HG03521 (cell line): ENCODE measurements around the gene PROX1.

Source experiments
- ATAC-seq: cut with Tn5 transposase; IDR thresholded peaks from one replicate; pipeline ENCODE4 v1.9.1; 2021; ENCODE audit warnings: mild to moderate bottlenecking, moderate library complexity; ENCODE audit not compliant: unreplicated experiment

PROX1 gene

DNA sequence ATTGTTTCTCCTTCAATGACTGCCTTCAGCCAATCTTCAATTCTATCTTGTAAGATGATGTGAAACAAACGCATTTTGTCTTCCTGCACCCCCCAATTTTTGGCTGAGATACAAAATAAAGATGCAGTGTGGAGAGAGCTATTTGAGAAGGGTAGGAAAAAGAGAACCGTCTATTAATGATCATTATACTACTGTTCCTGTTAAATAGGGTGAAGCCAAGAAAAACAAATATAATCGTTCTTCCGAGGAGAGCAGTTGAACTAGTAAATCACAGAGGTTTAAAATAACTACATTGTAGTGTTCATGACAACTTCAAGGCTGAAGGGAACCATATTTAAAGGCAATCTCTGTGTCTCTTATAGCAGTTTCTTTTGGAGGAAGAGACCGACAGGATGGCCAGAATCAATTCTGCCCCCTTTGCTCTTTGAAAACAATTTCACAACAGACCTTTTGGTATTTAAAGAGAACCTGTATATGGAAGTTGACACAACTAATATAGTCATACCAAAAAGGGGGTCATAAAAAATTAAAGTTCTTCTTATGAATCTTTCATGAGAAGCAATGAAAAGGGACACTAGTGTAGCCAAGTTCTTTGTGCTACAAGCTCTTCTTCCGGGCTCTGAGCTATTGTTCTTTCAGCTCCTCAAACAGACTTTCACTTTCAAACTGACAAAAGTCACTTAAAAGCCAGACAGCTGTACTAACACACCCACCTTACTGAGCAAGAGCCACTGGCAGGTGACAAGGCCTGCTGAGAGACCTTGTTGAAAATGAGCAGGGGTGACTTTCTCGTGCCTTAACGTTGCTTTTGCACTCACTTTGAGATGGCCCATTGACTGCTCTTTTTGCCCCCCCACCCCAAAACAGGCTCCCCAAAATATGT is 30.9 kb downstream of the PROX1 start:
- ATAC-seq = no peak

DNA sequence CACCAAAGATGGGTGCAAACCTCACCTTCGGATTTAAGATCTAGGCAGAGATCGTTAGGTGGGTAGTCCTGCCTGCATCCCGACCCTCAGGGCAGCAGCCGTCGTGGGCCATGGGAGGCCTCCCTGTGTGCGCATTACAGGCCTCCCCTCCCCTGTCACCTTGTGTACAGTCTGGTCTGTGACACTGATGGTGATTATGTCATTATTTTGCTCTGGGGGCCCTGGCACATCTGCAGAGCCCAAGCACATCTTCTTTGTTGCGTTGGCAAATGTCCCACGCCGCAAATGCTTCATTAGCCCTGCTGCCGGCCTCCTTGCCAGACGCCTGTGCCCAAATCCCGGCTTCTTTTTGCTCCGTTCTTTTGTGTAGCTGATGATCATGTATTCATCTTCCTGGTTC is 31.7 kb downstream of the PROX1 start:
- ATAC-seq = no peak

DNA sequence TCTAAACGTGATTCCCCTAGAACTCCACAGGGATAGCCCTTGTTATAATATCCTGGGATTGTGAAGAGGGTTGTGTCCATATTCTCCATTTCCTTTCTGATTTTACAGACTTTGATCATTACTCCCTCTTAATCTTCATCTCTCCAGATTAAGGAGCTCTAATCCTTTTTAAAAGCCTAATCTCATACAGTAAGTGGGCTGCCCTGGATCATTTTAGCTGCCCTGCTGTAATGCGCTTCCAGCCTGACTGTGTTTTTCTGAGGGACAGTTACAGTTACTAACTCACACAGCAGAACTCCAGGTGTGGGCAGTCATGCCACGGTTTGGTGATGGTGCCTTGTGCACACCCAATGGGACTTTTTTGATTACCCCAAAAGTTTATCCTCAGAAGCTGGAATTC is 33.5 kb downstream of the PROX1 start:
- no peak for ATAC-seq

DNA sequence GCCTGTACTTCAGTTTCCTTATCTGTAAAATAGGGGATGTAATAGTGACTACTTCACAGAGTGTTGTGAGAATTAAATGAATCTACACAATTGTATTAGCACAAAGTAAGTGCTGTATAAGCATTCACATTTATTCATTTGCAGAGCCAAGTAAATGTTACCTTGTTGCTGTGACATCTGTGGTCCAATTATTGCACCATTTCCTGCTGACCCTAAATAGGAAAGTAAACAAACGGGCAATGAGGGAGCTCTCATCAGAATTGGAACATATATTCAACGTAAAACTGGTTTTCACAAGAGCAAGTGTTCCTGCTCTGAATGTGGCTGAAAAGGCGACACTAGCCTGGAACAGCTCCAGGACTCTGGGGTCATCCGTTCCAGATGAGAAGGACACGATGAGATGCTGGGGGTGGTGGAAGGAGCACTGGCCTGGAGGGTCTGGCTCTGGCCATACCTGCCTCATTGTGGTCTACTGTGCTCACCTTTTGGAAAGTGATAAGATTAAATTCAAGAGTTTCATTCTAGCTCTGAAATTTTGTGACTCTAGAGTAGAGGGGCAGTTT is 34.5 kb downstream of the PROX1 start:
- no peak for ATAC-seq

DNA sequence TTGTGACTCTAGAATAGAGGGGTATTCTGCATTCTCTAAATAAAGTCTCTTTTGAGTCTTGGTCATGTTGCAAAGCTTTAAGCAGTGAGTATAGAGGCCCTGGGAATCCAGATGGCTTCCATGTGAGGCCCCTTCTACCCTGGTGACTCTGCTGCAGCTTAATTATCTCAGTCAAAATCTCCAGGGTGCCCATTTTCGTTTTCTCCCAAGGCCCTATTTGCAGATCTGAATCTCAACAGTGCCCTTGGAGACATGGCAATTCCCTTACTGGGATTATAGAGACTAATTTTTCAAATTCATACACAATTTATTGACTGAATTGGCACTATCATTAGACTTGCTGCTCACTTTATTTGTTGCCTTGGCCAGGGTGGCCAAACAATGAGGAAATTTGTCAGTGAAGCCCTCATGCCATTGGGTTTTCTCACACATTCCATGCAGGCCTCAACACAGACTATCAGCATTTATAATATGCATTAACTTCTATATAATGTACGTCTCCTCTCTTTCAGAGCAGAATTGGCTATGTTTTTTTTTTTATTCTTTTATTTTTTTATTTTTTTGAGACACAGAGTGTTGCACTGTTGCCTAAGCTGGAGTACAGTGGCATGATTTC is 35.1 kb downstream of the PROX1 start:
- no peak for ATAC-seq

DNA sequence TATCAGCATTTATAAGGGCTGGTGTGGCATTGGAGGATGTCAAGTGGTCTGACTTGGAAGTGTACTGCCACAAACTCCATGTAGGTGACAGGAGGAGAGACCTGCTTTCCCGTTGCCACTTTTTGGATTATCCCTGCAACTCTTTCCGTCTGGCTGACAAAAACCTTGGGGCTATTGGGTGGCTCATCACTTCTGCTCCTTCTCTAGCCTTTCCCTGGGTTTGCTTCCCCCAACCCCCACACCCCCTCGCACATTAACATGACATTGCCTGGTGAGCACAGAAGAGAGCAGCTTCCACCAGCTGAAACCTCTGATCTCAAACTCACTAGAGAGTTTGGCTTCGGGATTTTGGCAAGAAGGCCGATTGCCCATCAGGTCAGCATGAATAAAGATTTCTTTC is 39.2 kb downstream of the PROX1 start:
- ATAC-seq = no peak

DNA sequence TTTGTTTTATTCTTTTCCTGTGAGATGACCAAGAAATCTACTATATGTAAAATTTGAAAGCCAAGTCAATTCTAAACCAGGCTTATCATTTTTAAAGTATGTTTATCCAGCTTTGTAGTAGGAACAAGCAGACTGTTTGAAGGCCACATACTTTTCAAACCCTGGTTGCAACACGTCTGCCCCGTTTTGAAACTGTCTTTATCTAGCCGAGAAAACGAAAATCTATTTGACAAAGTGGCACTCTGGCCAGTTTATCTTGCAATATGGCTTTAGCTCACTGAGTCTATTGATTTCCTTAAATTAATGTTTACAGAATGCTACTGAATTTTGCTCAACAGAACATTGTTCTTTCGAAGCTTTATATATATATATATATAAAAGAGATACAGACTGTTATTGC is 39.7 kb downstream of the PROX1 start:
- no peak for ATAC-seq

DNA sequence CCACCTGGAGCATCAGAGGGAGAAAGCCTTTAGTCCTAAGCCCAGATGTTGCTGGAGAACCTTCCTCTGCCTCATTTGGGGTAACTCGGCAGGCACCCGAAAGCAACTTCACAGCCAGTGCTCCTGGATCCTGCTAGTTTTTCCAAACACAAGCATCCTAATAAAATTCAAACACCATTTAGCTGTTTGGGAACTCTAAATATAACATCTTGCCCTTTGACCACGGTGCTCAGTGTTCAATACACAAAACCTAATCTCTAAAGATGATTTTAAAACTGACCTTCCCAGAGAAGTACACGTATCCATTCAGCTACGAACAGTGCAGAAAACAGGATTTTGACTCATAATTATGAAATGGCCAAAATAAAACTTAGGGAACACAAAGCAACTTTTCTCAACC is 40.3 kb downstream of the PROX1 start:
- ATAC-seq = no peak

DNA sequence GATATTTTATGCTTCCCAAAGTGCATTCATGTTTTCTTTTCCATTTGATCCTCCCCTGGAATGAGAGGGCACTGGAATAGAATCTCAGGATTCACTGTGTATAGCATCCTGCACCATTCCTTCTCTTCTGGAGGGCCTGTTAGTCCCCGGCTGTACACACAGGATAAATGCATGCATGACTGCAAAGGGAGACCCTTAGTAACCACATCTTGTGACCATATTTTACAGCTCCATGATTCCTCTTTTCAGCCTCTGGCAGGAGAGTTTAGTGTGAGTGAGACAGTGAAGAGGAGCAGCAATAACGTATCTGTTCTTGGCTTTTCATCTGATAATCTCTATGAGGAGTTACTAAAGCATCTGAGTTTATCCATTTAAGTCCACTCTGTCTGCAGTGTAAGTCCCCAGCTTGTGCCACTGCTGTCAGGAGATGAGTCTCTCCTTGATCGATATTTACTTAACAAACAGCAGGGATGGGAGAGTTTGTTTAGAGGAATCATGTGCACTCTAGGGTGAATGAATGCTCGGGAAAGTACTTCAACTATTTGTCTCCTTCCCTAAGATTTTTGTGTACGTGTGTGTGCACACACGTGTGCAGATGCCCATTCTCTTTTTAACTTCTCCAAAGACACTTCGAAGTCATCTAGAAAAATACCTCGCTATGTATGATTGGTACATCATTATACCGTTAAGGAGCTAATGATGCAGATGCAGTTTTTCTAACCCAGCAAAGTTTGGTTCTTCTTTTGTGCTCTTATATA is 41.1 kb downstream of the PROX1 start:
- no peak for ATAC-seq

DNA sequence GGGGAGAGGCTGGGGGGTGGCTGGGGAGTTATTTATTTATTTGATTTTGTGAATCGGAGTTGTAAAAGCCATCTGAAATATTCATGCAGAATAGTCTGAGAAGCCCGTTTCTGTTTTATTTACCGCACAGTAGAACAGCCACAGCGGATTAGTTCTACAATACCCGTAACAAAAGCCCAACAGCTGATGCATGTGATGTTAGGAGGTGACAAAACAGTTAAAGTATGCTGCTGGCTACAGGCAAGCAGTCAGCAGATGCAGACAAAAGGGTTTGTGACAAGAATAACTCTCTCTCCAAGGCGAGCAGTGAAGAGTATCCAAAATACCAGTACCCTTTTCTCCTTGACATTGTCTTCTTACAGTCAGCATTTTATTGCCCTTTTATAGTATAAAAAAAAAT is 42.0 kb downstream of the PROX1 start:
- no peak for ATAC-seq

DNA sequence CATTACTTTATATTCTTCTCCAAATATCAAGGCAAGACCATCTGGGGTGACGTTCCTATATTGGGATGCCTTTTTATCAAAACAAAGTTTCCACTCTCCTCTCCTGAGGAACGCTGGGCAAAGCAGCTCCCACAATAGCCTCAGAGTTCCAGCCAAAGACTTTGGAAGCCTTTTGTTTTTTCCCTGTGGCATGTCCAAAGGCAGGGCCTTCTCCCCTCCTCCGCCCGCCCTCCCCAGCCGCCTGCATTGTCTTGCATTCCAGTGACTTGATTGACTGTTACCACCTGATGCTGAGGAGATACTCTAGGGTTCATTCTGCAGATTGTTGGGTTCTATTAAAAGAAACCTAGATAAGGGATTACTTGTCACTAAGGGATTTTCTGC is 43.5 kb downstream of the PROX1 start:
- no peak for ATAC-seq

DNA sequence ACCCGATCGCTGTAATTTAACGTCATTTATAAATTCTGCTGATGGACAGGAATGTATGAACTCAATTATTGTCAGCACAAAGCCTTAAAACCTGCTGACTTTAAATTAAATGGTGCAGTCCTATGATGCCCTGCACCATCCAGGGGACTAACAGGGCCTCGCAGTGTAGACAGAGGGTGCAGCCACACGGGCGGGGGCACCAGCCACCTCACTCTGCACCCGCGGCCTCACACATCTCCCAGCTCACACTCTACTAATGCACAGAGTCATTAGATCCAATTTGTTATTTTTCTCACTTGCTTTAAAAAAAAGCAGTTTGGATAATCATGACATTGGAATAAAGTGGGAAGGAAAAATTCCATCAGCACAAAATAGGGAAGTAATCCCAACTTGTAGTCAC is 49.7 kb downstream of the PROX1 start:
- no peak for ATAC-seq

DNA sequence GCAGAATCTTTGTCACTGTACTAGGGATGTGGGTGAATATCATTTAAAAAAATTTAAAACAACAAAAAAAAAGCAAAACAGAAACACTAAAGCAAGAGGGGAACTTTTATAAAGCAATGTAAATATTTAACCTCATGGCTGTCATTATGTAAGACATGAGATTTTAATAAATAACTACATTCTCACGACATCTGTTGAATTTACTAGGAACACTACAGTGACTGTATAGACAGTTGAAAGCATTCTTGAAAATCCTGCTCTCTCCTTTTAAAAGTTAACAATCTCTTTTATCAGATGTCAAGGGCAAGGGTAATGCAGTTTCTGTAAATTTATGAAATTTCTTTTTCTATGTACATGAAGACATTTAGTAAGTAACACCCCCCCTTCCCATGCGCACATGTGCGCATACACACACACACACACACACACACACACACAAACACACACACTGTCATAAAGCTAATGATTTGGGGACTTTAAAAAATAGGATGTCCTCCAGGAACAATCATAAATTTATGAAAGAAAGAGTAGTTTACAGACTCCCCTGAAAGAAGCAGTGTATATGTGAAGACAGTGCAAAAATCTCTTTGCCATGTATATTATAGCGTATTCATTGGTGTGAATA is 51.7 kb downstream of the PROX1 start:
- no peak for ATAC-seq

DNA sequence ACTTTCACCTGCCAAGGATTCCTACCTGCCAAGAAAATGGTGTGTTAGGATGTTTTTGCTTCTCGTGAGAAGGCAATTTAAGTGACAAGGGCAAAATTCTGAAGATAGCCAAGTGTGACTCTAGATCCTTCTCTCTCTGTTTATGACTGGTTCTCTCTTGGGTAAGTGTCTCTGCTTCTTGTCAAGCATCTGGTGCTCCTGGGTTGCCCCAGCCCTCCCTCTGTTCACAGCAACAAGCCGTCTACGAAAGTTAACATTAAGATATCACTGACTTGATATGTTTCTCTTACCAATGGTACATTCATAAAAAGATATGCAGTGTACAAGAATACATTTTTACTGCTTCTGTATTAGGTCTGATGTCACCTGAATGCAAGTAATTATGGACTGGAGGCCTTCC is 55.4 kb downstream of the PROX1 start:
- no peak for ATAC-seq

DNA sequence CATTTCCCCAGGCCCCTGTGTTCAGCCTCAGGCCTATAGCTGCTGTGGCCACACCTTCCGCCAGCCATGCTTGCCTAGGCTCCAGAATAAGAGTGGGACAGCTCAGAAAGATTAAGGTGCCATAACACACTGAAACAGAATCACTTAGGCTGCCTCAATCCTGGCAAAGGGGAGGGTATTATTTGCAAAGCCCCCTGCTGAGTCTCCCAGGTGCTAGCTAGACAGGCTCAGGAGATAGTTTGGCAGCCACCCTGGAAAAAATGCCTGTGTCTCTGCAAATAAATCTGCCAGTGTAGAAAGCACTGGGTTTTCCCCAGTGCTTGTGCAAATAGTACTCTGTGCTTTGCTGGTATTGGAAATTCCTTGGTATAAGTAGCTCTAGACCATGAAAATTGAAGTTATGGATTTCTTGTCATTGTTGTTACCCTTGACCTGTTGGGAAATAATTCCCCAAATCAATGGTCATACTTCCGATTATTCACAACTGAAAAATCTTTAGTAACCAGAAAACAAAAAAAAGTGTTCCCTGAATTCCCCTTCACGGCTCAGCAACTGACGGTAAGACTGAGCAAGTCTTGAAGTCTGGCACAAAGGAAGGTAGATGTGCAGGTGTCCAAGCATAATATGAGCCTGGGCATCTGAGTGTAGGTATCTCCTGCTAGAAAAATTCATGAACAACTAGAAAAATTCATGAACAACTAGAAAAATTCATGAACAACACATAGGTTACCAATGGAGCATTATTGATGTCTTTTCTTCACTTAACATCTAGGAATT is 56.9 kb downstream of the PROX1 start:
- no peak for ATAC-seq

DNA sequence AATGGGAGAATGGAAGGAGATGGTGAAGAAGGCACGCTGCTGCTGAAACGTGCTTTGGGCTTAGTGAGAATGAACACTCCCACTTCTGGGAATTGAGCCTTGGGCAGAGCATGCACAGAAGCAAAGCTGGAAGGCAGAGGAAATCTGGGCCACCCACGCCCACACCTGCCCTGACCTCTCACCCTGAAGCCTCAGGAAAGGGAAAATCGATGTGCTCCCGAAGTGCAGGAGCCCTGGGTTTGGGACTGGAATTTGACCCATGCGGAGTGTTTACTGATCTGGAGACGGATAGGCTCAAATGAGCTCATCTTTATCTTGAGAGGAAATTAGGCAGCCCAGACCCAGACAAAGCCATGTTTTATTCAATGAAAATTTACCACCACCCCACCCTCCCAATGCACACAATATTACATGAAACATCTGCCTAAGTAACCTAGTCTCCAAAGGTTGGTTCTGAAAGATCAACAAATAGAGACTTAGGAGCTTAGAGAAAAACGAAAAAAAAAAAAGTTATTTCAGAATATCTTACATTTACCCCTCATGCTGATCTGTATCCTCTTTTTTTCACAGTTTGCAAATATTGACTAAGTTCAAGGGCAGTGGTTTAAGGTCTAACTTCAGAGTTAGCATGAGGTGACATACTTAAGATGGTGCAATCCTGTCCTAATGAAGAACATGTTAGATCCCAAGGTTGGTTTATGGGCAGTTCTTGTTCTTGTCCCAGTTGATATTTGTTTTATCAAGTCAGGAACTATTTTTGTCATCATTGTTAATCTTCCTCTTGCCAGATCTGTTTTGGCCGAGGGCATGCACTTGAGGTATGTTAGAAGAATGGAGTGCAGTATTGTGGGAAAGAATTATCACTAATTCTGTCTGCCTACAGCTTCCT is 63.0 kb downstream of the PROX1 start:
- ATAC-seq = no peak

DNA sequence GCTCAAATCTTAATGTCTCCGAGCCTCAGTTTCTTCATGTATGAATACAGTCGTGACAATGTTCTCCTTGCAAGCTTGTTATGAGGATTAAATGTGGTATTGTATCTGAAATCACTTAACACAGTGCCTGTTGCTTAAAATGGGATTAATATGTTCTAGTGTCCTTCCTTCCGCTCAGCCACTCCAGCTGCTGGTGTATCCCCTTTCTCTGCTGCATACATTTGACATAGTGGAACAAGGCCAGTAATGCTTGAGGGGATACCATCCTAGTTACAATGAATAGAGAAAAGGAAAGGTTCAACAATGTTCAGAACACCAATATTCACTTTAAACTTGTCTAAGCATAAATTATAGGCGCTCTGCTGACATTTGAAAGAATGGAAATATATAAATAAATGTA is 64.0 kb downstream of the PROX1 start:
- ATAC-seq = no peak

DNA sequence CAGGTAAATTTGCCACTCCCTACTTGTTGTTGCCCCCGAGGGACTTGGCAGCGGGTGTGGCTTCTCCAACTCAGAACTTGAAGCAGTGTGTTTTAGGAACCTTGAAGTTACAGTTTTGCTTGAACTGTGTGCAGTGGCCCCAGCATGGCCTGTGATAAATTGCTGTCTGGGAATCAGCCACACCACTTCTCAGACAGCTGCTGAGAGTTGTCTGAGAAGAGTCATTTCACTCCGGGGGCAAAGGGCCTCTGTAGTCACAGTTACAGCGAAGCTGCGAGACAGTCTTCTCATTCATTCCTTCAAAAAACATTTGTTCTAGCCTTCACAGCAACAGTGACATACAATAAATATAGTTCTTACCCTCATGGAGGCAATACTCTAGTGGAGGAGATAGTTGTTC is 70.3 kb downstream of the PROX1 start:
- ATAC-seq = no peak

DNA sequence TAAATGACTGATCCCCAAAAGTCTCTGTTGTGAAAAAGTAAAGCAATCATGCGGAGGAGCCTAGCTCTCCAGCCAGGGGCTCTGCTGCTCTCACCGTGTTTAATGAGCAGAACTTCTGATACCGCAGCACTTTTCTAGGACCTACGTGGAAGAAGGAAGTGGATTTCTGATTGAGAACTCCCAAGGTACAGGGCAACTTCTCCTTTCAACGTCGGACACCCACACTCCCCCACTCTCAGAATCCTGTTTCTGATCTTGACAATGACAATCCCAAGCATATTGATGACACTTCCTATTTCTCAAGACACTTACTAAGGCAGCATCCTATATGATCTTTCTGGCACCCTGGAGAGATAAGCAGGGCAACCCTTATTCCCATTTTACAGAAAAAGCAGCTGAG is 78.4 kb downstream of the PROX1 start:
- no peak for ATAC-seq
